Keratinocyte (primary cell): ENCODE measurements around the gene PITX3.

Experiments used
- EZH2 ChIP-seq: IDR thresholded peaks from one replicate; pipeline ENCODE4 v1.6.1; 2012; ENCODE audit warnings: inconsistent platforms, mild to moderate bottlenecking, low read length, moderate library complexity
- TF ChIP-seq, protein P1 (sequence below), 3 experiments: IDR thresholded peaks in 1 of 3; conservative IDR thresholded peaks in 1 of 3; optimal IDR thresholded peaks in 1 of 3; 2 replicates in 2 of 3; 3 replicates in 1 of 3; pipeline versions ENCODE3 to v1.5.1; 2011; ENCODE audit warnings: low read length in 3 of 3, mild to moderate bottlenecking in 3 of 3, moderate library complexity in 2 of 3, control low read depth in 1 of 3, inconsistent platforms in 1 of 3; ENCODE audit not compliant: insufficient read depth in 2 of 3; ENCODE audit errors: extremely low read depth in 1 of 3

DNA sequence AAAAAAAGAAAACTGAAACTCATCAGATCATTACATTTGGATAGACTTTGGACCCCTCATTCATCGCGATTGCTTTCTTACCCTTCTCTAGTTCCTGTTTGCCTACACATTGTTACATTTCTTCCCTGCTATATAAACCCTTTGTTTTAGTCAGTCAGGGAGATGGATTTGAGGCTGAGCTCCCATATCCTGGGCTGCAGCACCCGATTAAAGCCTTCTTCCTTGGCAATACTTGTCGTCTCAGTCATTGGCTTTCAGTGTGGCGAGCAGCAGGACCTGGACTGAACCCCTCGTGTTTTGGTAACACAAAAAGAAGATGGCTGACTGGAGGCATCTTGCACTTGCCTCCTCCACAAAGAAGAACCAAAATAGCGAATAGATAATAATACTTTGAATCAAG, 49.4 kb downstream of the PITX3 start:
- TF ChIP-seq, protein P1, sequence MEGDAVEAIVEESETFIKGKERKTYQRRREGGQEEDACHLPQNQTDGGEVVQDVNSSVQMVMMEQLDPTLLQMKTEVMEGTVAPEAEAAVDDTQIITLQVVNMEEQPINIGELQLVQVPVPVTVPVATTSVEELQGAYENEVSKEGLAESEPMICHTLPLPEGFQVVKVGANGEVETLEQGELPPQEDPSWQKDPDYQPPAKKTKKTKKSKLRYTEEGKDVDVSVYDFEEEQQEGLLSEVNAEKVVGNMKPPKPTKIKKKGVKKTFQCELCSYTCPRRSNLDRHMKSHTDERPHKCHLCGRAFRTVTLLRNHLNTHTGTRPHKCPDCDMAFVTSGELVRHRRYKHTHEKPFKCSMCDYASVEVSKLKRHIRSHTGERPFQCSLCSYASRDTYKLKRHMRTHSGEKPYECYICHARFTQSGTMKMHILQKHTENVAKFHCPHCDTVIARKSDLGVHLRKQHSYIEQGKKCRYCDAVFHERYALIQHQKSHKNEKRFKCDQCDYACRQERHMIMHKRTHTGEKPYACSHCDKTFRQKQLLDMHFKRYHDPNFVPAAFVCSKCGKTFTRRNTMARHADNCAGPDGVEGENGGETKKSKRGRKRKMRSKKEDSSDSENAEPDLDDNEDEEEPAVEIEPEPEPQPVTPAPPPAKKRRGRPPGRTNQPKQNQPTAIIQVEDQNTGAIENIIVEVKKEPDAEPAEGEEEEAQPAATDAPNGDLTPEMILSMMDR (optimal IDR thresholded peaks at IDR 0.05 in 1 of 3, IDR thresholded peaks at IDR 0.05 in 1 of 3, conservative IDR thresholded peaks at IDR 0.05 in 1 of 3; ENCODE audit: extremely low read depth in 1 of 3, insufficient read depth in 2 of 3, low read length in 3 of 3): no peak
- TF ChIP-seq EZH2: no peak
